HCT116 (cell line): ENCODE measurements around the gene ZNF561.

Source experiments
- EGR1 ChIP-seq: IDR thresholded peaks from 2 replicates; pipeline ENCODE4 v1.6.1; 2012; ENCODE audit warnings: low read depth
- EZH2 ChIP-seq: fragments of 200-600 bp; sonication (generic); IDR thresholded peaks from 2 replicates; pipeline ENCODE4 v1.6.1; 2017; ENCODE audit warnings: antibody characterized with exemption, mixed run types
- FOSL1 ChIP-seq: IDR thresholded peaks from 2 replicates; pipeline ENCODE4 v1.6.1; 2012; ENCODE audit warnings: low read depth
- JUND ChIP-seq: IDR thresholded peaks from 2 replicates; pipeline ENCODE4 v1.6.1; 2012
- POLR2A ChIP-seq: IDR thresholded peaks from 2 replicates; pipeline ENCODE4 v1.7.0; 2011; ENCODE audit warnings: borderline replicate concordance; ENCODE audit not compliant: insufficient read depth, insufficient read length; ENCODE audit errors: extremely low read depth
- SP1 ChIP-seq: IDR thresholded peaks from 2 replicates; pipeline ENCODE4 v1.6.1; 2012; ENCODE audit warnings: low read depth
- YY1 ChIP-seq: IDR thresholded peaks from 2 replicates; pipeline ENCODE4 v1.6.1; 2011; ENCODE audit warnings: low read length, low read depth, moderate library complexity, mild to moderate bottlenecking; ENCODE audit not compliant: insufficient replicate concordance; ENCODE audit errors: extremely low read depth
- TF ChIP-seq, protein P1 (sequence below), 3 experiments: fragments of 200-600 bp in 1 of 3; sonication (generic) in 1 of 3; IDR thresholded peaks in 2 of 3; conservative IDR thresholded peaks in 1 of 3; 2 replicates each; pipeline ENCODE4 v1.5.1; 2012 to 2017; ENCODE audit warnings: low read depth in 2 of 3, low read length in 2 of 3, antibody characterized with exemption in 1 of 3, borderline replicate concordance in 1 of 3, control low read depth in 1 of 3, mild to moderate bottlenecking in 1 of 3, mixed read lengths in 1 of 3, mixed run types in 1 of 3, moderate library complexity in 1 of 3; ENCODE audit not compliant: insufficient read depth in 1 of 3
- TF ChIP-seq, protein P2 (sequence below): IDR thresholded peaks from 2 replicates; pipeline ENCODE4 v1.6.1; 2012
- TF ChIP-seq, protein P3 (sequence below): IDR thresholded peaks from 2 replicates; pipeline ENCODE4 v1.6.1; 2012; ENCODE audit warnings: low read depth

- TF ChIP-seq JUND (no peak), POLR2A (no peak), EGR1 (no peak), FOSL1 (no peak), SP1 (no peak), EZH2 (no peak), YY1 (no peak)
- TF ChIP-seq, protein P1, sequence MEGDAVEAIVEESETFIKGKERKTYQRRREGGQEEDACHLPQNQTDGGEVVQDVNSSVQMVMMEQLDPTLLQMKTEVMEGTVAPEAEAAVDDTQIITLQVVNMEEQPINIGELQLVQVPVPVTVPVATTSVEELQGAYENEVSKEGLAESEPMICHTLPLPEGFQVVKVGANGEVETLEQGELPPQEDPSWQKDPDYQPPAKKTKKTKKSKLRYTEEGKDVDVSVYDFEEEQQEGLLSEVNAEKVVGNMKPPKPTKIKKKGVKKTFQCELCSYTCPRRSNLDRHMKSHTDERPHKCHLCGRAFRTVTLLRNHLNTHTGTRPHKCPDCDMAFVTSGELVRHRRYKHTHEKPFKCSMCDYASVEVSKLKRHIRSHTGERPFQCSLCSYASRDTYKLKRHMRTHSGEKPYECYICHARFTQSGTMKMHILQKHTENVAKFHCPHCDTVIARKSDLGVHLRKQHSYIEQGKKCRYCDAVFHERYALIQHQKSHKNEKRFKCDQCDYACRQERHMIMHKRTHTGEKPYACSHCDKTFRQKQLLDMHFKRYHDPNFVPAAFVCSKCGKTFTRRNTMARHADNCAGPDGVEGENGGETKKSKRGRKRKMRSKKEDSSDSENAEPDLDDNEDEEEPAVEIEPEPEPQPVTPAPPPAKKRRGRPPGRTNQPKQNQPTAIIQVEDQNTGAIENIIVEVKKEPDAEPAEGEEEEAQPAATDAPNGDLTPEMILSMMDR (IDR thresholded peaks at IDR 0.05 in 2 of 3, conservative IDR thresholded peaks at IDR 0.05 in 1 of 3; ENCODE audit: borderline replicate concordance in 1 of 3, insufficient read depth in 1 of 3, low read depth in 2 of 3, low read length in 2 of 3) = no peak
- TF ChIP-seq, protein P2, sequence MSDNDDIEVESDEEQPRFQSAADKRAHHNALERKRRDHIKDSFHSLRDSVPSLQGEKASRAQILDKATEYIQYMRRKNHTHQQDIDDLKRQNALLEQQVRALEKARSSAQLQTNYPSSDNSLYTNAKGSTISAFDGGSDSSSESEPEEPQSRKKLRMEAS = no peak
- TF ChIP-seq, protein P3, sequence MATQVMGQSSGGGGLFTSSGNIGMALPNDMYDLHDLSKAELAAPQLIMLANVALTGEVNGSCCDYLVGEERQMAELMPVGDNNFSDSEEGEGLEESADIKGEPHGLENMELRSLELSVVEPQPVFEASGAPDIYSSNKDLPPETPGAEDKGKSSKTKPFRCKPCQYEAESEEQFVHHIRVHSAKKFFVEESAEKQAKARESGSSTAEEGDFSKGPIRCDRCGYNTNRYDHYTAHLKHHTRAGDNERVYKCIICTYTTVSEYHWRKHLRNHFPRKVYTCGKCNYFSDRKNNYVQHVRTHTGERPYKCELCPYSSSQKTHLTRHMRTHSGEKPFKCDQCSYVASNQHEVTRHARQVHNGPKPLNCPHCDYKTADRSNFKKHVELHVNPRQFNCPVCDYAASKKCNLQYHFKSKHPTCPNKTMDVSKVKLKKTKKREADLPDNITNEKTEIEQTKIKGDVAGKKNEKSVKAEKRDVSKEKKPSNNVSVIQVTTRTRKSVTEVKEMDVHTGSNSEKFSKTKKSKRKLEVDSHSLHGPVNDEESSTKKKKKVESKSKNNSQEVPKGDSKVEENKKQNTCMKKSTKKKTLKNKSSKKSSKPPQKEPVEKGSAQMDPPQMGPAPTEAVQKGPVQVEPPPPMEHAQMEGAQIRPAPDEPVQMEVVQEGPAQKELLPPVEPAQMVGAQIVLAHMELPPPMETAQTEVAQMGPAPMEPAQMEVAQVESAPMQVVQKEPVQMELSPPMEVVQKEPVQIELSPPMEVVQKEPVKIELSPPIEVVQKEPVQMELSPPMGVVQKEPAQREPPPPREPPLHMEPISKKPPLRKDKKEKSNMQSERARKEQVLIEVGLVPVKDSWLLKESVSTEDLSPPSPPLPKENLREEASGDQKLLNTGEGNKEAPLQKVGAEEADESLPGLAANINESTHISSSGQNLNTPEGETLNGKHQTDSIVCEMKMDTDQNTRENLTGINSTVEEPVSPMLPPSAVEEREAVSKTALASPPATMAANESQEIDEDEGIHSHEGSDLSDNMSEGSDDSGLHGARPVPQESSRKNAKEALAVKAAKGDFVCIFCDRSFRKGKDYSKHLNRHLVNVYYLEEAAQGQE = no peak
These were observed 46.9 kb upstream of the ZNF561 start for GRCh38 chr19:9667898-9668297.
